IMR-90 (cell line): ENCODE results near the gene GLMP.

ENCODE experiments used
- CEBPB ChIP-seq: IDR thresholded peaks from 2 replicates; pipeline ENCODE4 v1.6.1; 2012; ENCODE audit warnings: low read depth, low read length, improper control_type of control experiment
- MAFK ChIP-seq: IDR thresholded peaks from 2 replicates; pipeline ENCODE4 v1.6.1; 2012; ENCODE audit warnings: low read depth, low read length, improper control_type of control experiment
- MAZ ChIP-seq: IDR thresholded peaks from 2 replicates; pipeline ENCODE4 v1.6.1; 2012; ENCODE audit warnings: low read depth, mild to moderate bottlenecking, low read length, improper control_type of control experiment, moderate library complexity, borderline replicate concordance
- POLR2A ChIP-seq: IDR thresholded peaks from 2 replicates; pipeline ENCODE4 v1.6.1; 2012; ENCODE audit warnings: mild to moderate bottlenecking, low read depth, low read length
- RCOR1 ChIP-seq: IDR thresholded peaks from 2 replicates; pipeline ENCODE4 v1.6.1; 2012; ENCODE audit warnings: mild to moderate bottlenecking, low read length, improper control_type of control experiment; ENCODE audit not compliant: insufficient replicate concordance
- RFX5 ChIP-seq: IDR thresholded peaks from 2 replicates; pipeline ENCODE4 v1.8.0; 2012; ENCODE audit warnings: low read depth, mild to moderate bottlenecking, low read length, moderate library complexity
- USF2 ChIP-seq: fragments of 150-350 bp; IDR thresholded peaks from 2 replicates; pipeline ENCODE4 v1.6.1; 2017; ENCODE audit warnings: mild to moderate bottlenecking, antibody characterized with exemption, low read length, low read depth
- TF ChIP-seq, protein P1 (sequence below): conservative IDR thresholded peaks from 2 replicates; pipeline ENCODE4 v1.5.1; 2012; ENCODE audit warnings: mild to moderate bottlenecking, low read depth, low read length, improper control_type of control experiment
- TF ChIP-seq, protein P2 (sequence below): fragments of 150-350 bp; IDR thresholded peaks from 2 replicates; pipeline ENCODE4 v1.6.1; 2016; ENCODE audit warnings: low read depth, mild to moderate bottlenecking, low read length, moderate library complexity, borderline replicate concordance

GRCh38 chr1:156248323-156248683, 47.2 kb downstream of the GLMP start:
- TF ChIP-seq RFX5 = no peak
- no peak for TF ChIP-seq MAZ
- TF ChIP-seq POLR2A = no peak
- TF ChIP-seq, protein P1, sequence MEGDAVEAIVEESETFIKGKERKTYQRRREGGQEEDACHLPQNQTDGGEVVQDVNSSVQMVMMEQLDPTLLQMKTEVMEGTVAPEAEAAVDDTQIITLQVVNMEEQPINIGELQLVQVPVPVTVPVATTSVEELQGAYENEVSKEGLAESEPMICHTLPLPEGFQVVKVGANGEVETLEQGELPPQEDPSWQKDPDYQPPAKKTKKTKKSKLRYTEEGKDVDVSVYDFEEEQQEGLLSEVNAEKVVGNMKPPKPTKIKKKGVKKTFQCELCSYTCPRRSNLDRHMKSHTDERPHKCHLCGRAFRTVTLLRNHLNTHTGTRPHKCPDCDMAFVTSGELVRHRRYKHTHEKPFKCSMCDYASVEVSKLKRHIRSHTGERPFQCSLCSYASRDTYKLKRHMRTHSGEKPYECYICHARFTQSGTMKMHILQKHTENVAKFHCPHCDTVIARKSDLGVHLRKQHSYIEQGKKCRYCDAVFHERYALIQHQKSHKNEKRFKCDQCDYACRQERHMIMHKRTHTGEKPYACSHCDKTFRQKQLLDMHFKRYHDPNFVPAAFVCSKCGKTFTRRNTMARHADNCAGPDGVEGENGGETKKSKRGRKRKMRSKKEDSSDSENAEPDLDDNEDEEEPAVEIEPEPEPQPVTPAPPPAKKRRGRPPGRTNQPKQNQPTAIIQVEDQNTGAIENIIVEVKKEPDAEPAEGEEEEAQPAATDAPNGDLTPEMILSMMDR = no peak
- no peak for TF ChIP-seq CEBPB
- TF ChIP-seq RCOR1 = no peak
- TF ChIP-seq, protein P2, sequence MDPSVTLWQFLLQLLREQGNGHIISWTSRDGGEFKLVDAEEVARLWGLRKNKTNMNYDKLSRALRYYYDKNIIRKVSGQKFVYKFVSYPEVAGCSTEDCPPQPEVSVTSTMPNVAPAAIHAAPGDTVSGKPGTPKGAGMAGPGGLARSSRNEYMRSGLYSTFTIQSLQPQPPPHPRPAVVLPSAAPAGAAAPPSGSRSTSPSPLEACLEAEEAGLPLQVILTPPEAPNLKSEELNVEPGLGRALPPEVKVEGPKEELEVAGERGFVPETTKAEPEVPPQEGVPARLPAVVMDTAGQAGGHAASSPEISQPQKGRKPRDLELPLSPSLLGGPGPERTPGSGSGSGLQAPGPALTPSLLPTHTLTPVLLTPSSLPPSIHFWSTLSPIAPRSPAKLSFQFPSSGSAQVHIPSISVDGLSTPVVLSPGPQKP = no peak
- TF ChIP-seq MAFK = no peak
- no peak for TF ChIP-seq USF2
